ENCODE results near the gene SLC9A9.

The SLC9A9 gene

GRCh38 chr3:143265501-143266070, 582.7 kb downstream of the SLC9A9 start:
- H3K4me3 ChIP-seq (ENCODE audit: low read depth, low read length) = no peak overlapping the region
- no peak for DNase-seq (ENCODE audit: low read depth)
- TF ChIP-seq MAX (IDR thresholded peaks at IDR 0.05; ENCODE audit: low read depth, low read length) (no peak), POLR2A (IDR thresholded peaks at IDR 0.05; ENCODE audit: extremely low read depth, insufficient read length) (no peak), CTCF (IDR thresholded peaks at IDR 0.05; ENCODE audit: low read depth, low read length) (no peak), MYC (IDR thresholded peaks at IDR 0.05; ENCODE audit: low read depth, low read length) (no peak)

GRCh38 chr3:143263852-143264513, 584.3 kb downstream of the SLC9A9 start:
- H3K4me3 ChIP-seq (ENCODE audit: low read depth, low read length) = no peak overlapping the region
- DNase-seq (ENCODE audit: low read depth) = no peak
- TF ChIP-seq CTCF (IDR thresholded peaks at IDR 0.05; ENCODE audit: low read depth, low read length) (no peak), MAX (IDR thresholded peaks at IDR 0.05; ENCODE audit: low read depth, low read length) (no peak), MYC (IDR thresholded peaks at IDR 0.05; ENCODE audit: low read depth, low read length) (no peak), POLR2A (IDR thresholded peaks at IDR 0.05; ENCODE audit: extremely low read depth, insufficient read length) (no peak)

- DNase-seq (ENCODE audit: low read depth) = no peak
- no peak overlapping the region for H3K4me3 ChIP-seq (ENCODE audit: low read depth, low read length)
- TF ChIP-seq POLR2A (IDR thresholded peaks at IDR 0.05; ENCODE audit: extremely low read depth, insufficient read length) (no peak), MAX (IDR thresholded peaks at IDR 0.05; ENCODE audit: low read depth, low read length) (no peak), CTCF (IDR thresholded peaks at IDR 0.05; ENCODE audit: low read depth, low read length) (no peak), MYC (IDR thresholded peaks at IDR 0.05; ENCODE audit: low read depth, low read length) (no peak)
Observed at GRCh38 chr3:143261848-143262247, 586.4 kb downstream of the SLC9A9 start.

- no peak for TF ChIP-seq POLR2A (IDR thresholded peaks at IDR 0.05; ENCODE audit: extremely low read depth, insufficient read length)
- no peak for TF ChIP-seq CTCF (IDR thresholded peaks at IDR 0.05; ENCODE audit: low read depth, low read length)
- no peak for TF ChIP-seq MAX (IDR thresholded peaks at IDR 0.05; ENCODE audit: low read depth, low read length)
- no peak for TF ChIP-seq MYC (IDR thresholded peaks at IDR 0.05; ENCODE audit: low read depth, low read length)
- H3K4me3 ChIP-seq (ENCODE audit: low read depth, low read length) = no peak overlapping the region
- no peak for DNase-seq (ENCODE audit: low read depth)
Observed at GRCh38 chr3:143258692-143259091, 589.6 kb downstream of the SLC9A9 start.

GRCh38 chr3:143256416-143256815, 591.9 kb downstream of the SLC9A9 start:
- H3K4me3 ChIP-seq (ENCODE audit: low read depth, low read length) = no peak overlapping the region
- TF ChIP-seq POLR2A (IDR thresholded peaks at IDR 0.05; ENCODE audit: extremely low read depth, insufficient read length) (no peak), MAX (IDR thresholded peaks at IDR 0.05; ENCODE audit: low read depth, low read length) (no peak), CTCF (IDR thresholded peaks at IDR 0.05; ENCODE audit: low read depth, low read length) (no peak), MYC (IDR thresholded peaks at IDR 0.05; ENCODE audit: low read depth, low read length) (no peak)
- DNase-seq (ENCODE audit: low read depth) = no peak

All from NB4 (cell line).